Measurements from ENCODE around the gene TRAF6. TPM values are rescaled to one million over a fixed set of nuclear protein-coding genes. Genes with fewer than 3 reads are reported as not detected.

The TRAF6 gene
- total RNA-seq, 4 donors from 2014 or later, result 9.8 to 14.4 (median 11.3) TPM

- Histone ChIP-seq H3K4me3 (no peak overlapping the region), H3K4me1 (peaks cover 12 to 19% of the 10 kb centered on the region in 2 donors), H3K9me3 (no peaks in the 10 kb centered on the region), H3K27ac (no peak overlapping the region), H3K27me3 (no peaks in the 10 kb centered on the region), H3K36me3 (no peaks in the 10 kb centered on the region)
- intact Hi-C loops (cut with DNase I; ENCODE audit: low total_unique reads), result no loop called here
- TF ChIP-seq CTCF (IDR thresholded peaks at IDR 0.05 in 4 of 5, conservative IDR thresholded peaks at IDR 0.05 in 1 of 5) (no peak), POLR2A (IDR thresholded peaks at IDR 0.05) (no peak)
- no peak for ATAC-seq
- in situ Hi-C loops (cut with MboI; ENCODE audit: low sequenced_read_pairs in 4 of 4), result no loop called here
- no peak for DNase-seq
These were observed 51.8 kb downstream of the TRAF6 start for GRCh38 chr11:36458129-36458915.

DNA sequence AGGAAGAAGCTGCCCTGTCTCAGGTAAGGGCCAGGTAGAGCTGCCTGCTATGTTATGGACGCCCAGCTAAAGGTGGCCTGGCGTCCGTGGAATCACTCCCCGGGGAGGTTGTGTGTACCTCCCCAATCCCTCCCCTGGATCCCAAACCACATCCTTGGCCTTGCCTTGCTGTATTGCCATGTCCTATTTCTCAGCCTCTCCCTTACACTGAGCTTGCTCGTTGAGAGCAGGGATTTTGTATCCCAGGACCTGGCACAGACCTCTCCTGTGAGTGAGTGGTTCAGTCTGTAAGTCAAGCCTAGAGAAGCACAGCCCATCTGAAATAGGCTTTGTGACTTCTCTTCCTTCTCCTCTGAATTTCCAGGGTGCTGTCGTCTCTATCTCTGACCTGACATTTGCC is 53.9 kb downstream of the TRAF6 start:
- TF ChIP-seq POLR2A (IDR thresholded peaks at IDR 0.05) (no peak), CTCF (IDR thresholded peaks at IDR 0.05 in 4 of 5, conservative IDR thresholded peaks at IDR 0.05 in 1 of 5) (no peak)
- intact Hi-C loops (cut with DNase I; ENCODE audit: low total_unique reads), result no loop called here
- no peaks in the 10 kb centered on the region for H3K27me3 ChIP-seq
- no peak overlapping the region for H3K4me3 ChIP-seq
- in situ Hi-C loops (cut with MboI; ENCODE audit: low sequenced_read_pairs in 4 of 4), result no loop called here
- no peaks in the 10 kb centered on the region for H3K36me3 ChIP-seq
- DNase-seq (no peak), ATAC-seq (peak in 1 of 2 donors; percentile 15)
- peaks cover 12 to 19% of the 10 kb centered on the region in 2 donors for H3K4me1 ChIP-seq
- H3K9me3 ChIP-seq, result no peaks in the 10 kb centered on the region
- H3K27ac ChIP-seq, result peak overlapping the region; percentile 54 to 83 (median 68)

DNA sequence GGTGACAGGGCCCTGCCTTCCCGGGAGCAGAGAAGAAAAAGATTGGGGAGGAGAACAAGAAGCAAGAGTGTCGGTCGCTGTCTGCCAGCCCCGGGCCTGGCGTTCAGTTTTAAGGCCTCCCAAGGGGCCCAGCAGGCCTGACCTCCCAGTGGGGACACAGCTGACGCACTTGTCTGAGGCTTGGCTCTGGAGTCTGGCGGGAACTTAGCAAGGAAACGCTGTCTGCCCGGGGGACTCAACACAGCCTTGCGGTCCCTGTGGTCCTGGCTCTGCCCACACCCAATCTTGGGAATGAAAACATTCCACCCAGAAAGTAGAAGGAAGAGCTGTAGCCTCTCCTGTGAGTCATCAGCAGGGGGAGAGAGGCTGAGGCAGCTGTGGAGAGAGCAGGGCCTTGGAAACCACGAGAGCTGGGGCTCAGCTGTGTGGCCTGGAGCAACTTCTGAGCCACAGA is 54.4 kb downstream of the TRAF6 start:
- TF ChIP-seq CTCF (IDR thresholded peaks at IDR 0.05 in 4 of 5, conservative IDR thresholded peaks at IDR 0.05 in 1 of 5) (no peak), POLR2A (IDR thresholded peaks at IDR 0.05) (no peak)
- H3K27me3 ChIP-seq, result no peaks in the 10 kb centered on the region
- peak overlapping the region; percentile 60 to 83 (median 70) for H3K27ac ChIP-seq
- DNase-seq, result peak; percentile 28 to 73
- no peaks in the 10 kb centered on the region for H3K9me3 ChIP-seq
- peaks cover 12 to 19% of the 10 kb centered on the region in 2 donors for H3K4me1 ChIP-seq
- no peaks in the 10 kb centered on the region for H3K36me3 ChIP-seq
- H3K4me3 ChIP-seq, result no peak overlapping the region
- in situ Hi-C loops (cut with MboI; ENCODE audit: low sequenced_read_pairs in 4 of 4) (no loop called here), intact Hi-C loops (cut with DNase I; ENCODE audit: low total_unique reads) (no loop called here)
- peak; percentile 74 to 80 for ATAC-seq

DNA sequence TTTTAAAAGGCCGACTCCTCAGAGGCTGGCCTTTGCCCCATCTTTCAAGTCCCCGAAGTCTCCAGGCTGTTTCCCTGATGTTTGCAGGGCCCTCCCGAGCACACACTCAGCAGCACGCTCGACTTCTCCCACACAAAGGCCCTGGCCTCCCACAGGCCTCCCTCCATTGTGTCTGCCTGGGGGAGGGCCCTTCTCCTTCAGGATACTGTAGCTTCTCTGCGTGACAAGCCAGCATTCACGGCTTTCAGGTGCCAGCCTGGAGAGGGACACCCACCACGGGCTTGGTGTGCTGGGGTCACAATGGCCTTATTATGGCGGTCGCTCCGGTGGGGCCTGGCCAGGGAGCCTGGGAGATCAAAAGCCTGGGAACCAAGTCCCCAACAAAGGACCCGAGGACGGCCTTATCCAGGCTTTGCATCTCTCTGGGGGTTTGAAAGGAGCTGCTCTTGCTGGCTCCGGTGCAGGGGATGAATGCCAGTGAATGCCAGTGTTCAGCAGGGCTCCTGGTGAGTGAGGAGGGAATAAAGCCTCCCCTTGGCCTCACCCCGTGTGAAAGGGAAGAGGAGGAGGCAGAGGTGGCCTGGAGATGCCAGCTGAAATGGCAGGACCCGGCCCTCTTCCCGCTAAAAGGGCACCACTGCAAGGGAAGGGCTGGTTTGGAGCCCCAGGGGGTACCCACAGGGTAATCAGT is 55.0 kb downstream of the TRAF6 start:
- no peak overlapping the region for H3K4me3 ChIP-seq
- peaks cover 17 to 19% of the 10 kb centered on the region in 2 donors for H3K4me1 ChIP-seq
- H3K27ac ChIP-seq, result peak overlapping the region; percentile 60 to 83 (median 70)
- ATAC-seq, result no peak
- H3K36me3 ChIP-seq, result no peaks in the 10 kb centered on the region
- intact Hi-C loops (cut with DNase I; ENCODE audit: low total_unique reads) (no loop called here), in situ Hi-C loops (cut with MboI; ENCODE audit: low sequenced_read_pairs in 4 of 4) (no loop called here)
- no peaks in the 10 kb centered on the region for H3K9me3 ChIP-seq
- TF ChIP-seq CTCF (IDR thresholded peaks at IDR 0.05 in 4 of 5, conservative IDR thresholded peaks at IDR 0.05 in 1 of 5), result no peak
- no peak for TF ChIP-seq POLR2A (IDR thresholded peaks at IDR 0.05)
- no peaks in the 10 kb centered on the region for H3K27me3 ChIP-seq
- no peak for DNase-seq

All from gastrocnemius medialis (tissue), 4 donors.